Loucy (cell line): ENCODE data around the gene IGFN1.

Source experiments
- H2AFZ ChIP-seq: fragments of 200-600 bp; sonication (generic); 2 replicates; pipeline ENCODE4 v1.6.0; 2016; ENCODE audit warnings: antibody characterized with exemption, mild to moderate bottlenecking, low read length, moderate library complexity
- H3F3A ChIP-seq: fragments of 200-600 bp; 2 replicates; pipeline ENCODE4 v1.6.0; 2016; ENCODE audit warnings: antibody characterized with exemption, low read depth, mild to moderate bottlenecking
- H3K27me3 ChIP-seq: fragments of 200-600 bp; sonication (generic); 2 replicates; pipeline ENCODE4 v1.6.1; 2014; ENCODE audit warnings: low read length, mild to moderate bottlenecking; ENCODE audit not compliant: insufficient read depth, poor library complexity, severe bottlenecking
- H3K36me3 ChIP-seq: fragments of 200-600 bp; sonication (generic); 2 replicates; pipeline ENCODE4 v1.6.1; 2016; ENCODE audit warnings: low read length; ENCODE audit not compliant: insufficient read depth
- H3K4me1 ChIP-seq: fragments of 200-600 bp; sonication (generic); 2 replicates; pipeline ENCODE4 v1.5.1; 2014; ENCODE audit warnings: low read length, mild to moderate bottlenecking; ENCODE audit not compliant: insufficient read depth, poor library complexity, severe bottlenecking
- H3K4me2 ChIP-seq: fragments of 200-600 bp; sonication (generic); 2 replicates; pipeline ENCODE4 v1.6.0; 2014; ENCODE audit warnings: antibody characterized with exemption, low read length, low read depth, mild to moderate bottlenecking; ENCODE audit not compliant: poor library complexity, severe bottlenecking
- H3K4me3 ChIP-seq: fragments of 200-600 bp; sonication (generic); 2 replicates; pipeline ENCODE4 v1.5.1; 2014; ENCODE audit warnings: low read length, mild to moderate bottlenecking, mixed read lengths; ENCODE audit not compliant: poor library complexity, severe bottlenecking
- H3K79me2 ChIP-seq: fragments of 200-600 bp; sonication (generic); 2 replicates; pipeline ENCODE4 v1.6.1; 2014; ENCODE audit warnings: low read length; ENCODE audit not compliant: insufficient read depth
- H3K9ac ChIP-seq: fragments of 200-600 bp; sonication (generic); 2 replicates; pipeline ENCODE4 v1.6.0; 2014; ENCODE audit warnings: mild to moderate bottlenecking, low read depth, low read length, moderate library complexity; ENCODE audit not compliant: poor library complexity, severe bottlenecking
- H3K9me2 ChIP-seq: fragments of 200-600 bp; sonication (generic); replicated peaks from 2 replicates; pipeline ENCODE4 v1.6.1; 2016; ENCODE audit warnings: low read depth, low read length, mixed read lengths
- H3K9me3 ChIP-seq: fragments of 200-600 bp; sonication (generic); 2 replicates; pipeline ENCODE4 v1.6.1; 2014; ENCODE audit warnings: mild to moderate bottlenecking, antibody characterized with exemption, low read length, low read depth; ENCODE audit not compliant: insufficient read depth
- H4K20me1 ChIP-seq: fragments of 200-600 bp; sonication (generic); 2 replicates; pipeline ENCODE4 v1.6.0; 2014; ENCODE audit warnings: antibody characterized with exemption, low read length, mild to moderate bottlenecking; ENCODE audit not compliant: insufficient read depth, poor library complexity, severe bottlenecking
- CTCF ChIP-seq: fragments of 200-600 bp; sonication (generic); conservative IDR thresholded peaks from 2 replicates; pipeline ENCODE4 v1.5.1; 2014; ENCODE audit warnings: mild to moderate bottlenecking, antibody characterized with exemption, low read length
- EZH2phosphoT487 ChIP-seq: fragments of 200-600 bp; IDR thresholded peaks from 2 replicates; pipeline ENCODE4 v1.6.1; 2018; ENCODE audit warnings: antibody characterized with exemption, mild to moderate bottlenecking, moderate library complexity, borderline replicate concordance

IGFN1 gene

GRCh38 chr1:201155354-201155753 lies 35.3 kb upstream of the IGFN1 start:
- Histone ChIP-seq H3K36me3 (peaks cover 6% of the 10 kb centered on the region; the same call in 1 of the 2 replicates), H2AFZ (no peak overlapping the region), H3K4me2 (no peak overlapping the region), H3K27me3 (no peaks in the 10 kb centered on the region), H3F3A (no peaks in the 10 kb centered on the region), H3K4me1 (peaks cover 18% of the 10 kb centered on the region), H3K79me2 (peaks cover 11% of the 10 kb centered on the region), H3K9me2 (no peaks in the 10 kb centered on the region), H4K20me1 (no peaks in the 10 kb centered on the region), H3K9ac (no peak overlapping the region), H3K4me3 (no peak overlapping the region), H3K9me3 (no peaks in the 10 kb centered on the region)
- TF ChIP-seq CTCF (no peak), EZH2phosphoT487 (no peak)

- no peaks in the 10 kb centered on the region for H4K20me1 ChIP-seq
- no peak overlapping the region for H3K4me2 ChIP-seq
- H2AFZ ChIP-seq, result no peak overlapping the region
- no peaks in the 10 kb centered on the region for H3K9me2 ChIP-seq
- H3K9ac ChIP-seq, result no peak overlapping the region
- TF ChIP-seq CTCF, result no peak
- TF ChIP-seq EZH2phosphoT487, result no peak
- H3K27me3 ChIP-seq, result no peaks in the 10 kb centered on the region
- no peaks in the 10 kb centered on the region; the same call in 1 of the 2 replicates for H3K36me3 ChIP-seq
- no peak overlapping the region for H3K4me3 ChIP-seq
- H3F3A ChIP-seq, result no peaks in the 10 kb centered on the region
- H3K9me3 ChIP-seq, result no peaks in the 10 kb centered on the region
- H3K4me1 ChIP-seq, result peaks cover 18% of the 10 kb centered on the region
- H3K79me2 ChIP-seq, result peaks cover 11% of the 10 kb centered on the region
Observed at GRCh38 chr1:201156346-201156745, 34.3 kb upstream of the IGFN1 start.

GRCh38 chr1:201156819-201157218 lies 33.8 kb upstream of the IGFN1 start:
- H3K79me2 ChIP-seq, result peaks cover 11% of the 10 kb centered on the region

More at GRCh38 chr1:201156819-201157218, 33.8 kb upstream of the IGFN1 start:
- Histone ChIP-seq H3K4me1 (peaks cover 18% of the 10 kb centered on the region), H3K4me3 (no peak overlapping the region), H3K27me3 (no peaks in the 10 kb centered on the region), H4K20me1 (no peaks in the 10 kb centered on the region), H2AFZ (no peak overlapping the region), H3K9me2 (no peaks in the 10 kb centered on the region), H3K4me2 (no peak overlapping the region), H3K36me3 (no peaks in the 10 kb centered on the region; the same call in 1 of the 2 replicates), H3K9me3 (no peaks in the 10 kb centered on the region), H3F3A (no peaks in the 10 kb centered on the region), H3K9ac (no peak overlapping the region)
- TF ChIP-seq EZH2phosphoT487, result no peak
- no peak for TF ChIP-seq CTCF
